Measurements from ENCODE around the gene HSD17B13.
"Not testable (repeated sequence)": the region's sequence is repeated elsewhere in the genome, so short reads cannot be mapped to it uniquely, and the experiment has no call there.

Gene HSD17B13, protein sequence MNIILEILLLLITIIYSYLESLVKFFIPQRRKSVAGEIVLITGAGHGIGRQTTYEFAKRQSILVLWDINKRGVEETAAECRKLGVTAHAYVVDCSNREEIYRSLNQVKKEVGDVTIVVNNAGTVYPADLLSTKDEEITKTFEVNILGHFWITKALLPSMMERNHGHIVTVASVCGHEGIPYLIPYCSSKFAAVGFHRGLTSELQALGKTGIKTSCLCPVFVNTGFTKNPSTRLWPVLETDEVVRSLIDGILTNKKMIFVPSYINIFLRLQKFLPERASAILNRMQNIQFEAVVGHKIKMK

DNA sequence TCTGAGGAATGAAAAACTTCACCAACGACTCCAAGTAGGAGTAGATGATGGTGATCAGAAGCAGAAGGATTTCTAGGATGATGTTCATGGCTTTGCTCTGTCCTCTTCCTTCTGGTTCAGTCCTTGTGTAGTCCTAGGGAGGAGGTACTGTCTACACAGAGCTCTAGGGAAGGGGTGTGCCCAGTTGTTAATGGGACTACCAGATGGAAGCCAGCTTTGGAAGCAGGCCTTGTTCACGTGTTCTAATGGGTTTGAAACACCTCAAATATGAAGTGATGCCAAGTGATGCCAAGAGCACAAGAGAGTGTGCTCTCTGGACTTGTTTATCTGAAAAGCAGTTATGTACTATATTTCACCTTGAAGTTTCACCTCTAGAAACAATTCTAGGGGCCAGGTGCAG, at the start of gene HSD17B13:
TSS of gene HSD17B13 (minus strand) at position 129 of the 400 bp plus-strand sequence. CDS start at position 88, 41 bp downstream.
- no peak for DNase-seq (ENCODE audit: low read depth in 2 of 3, low spot score in 2 of 3)

DNA sequence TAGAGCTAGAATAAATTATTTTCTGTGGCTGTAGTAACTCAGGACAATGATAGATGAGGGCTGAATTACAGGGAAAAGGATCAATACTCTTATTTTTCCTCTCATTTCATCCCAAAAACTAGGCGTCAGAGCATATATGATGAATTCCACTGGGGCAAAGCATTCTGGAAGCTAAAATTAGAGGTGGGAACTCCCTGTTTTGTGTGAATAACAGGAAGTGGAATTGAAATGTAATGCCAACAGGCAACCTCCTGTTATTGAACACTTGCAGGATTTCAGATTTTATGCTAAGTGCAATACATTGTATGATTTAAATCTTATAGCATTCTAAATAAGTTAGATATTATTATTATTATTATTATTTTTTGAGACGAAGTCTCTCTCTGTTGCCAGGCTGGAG, 47.4 kb upstream of the HSD17B13 start:
- DNase-seq (ENCODE audit: low read depth in 2 of 3, low spot score in 2 of 3): no peak

DNA sequence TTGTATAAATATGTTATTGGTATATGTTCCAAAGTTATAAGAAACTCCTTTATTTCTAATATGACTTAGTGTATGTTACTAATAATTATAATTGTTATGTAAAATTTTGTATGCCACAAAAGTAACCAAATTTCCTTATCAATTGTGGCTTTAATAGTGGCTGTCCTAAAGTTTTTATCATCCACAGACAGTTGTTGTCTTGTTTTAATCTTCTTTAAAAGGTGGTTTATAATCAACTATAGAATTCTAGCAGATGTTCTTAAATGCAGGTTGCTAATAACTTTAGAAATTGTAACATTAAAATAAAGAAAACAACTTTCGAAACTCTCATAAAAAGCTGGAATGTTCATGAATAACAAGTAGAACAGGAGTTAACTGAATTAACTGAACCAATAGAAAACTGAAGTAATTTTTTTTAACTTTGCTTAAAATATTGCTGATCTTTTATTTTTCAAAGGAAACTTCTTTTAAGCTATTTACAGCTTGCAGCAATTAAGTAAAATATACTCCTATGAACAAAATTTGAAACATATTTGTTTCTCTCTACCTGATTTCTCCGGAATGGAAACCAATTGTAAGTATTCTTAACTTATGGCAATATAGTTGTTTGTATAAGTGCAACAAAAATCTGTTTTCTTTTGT, 44.0 kb upstream of the HSD17B13 start:
- no peak for DNase-seq (ENCODE audit: low read depth in 2 of 3, low spot score in 2 of 3)

DNA sequence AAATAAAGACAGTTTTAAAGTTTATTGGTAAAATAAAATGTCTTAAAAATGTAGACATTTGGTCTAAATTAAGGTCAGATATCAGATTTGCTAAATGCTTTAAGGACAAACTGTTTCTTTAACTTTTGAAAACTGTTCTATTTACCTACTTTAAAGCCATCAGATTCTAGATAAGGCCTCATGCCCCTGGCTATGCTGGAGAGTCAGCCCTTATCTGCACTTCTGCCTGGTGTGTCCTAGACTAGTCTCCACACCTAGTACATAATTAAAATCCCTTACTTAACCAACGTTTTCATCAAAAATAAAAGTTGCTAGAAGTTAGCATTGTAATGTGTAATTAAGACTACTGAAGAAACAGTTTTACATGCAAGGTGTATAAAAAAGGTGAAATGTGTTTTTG, 42.7 kb upstream of the HSD17B13 start:
- DNase-seq (ENCODE audit: low read depth in 2 of 3, low spot score in 2 of 3): no peak

DNA sequence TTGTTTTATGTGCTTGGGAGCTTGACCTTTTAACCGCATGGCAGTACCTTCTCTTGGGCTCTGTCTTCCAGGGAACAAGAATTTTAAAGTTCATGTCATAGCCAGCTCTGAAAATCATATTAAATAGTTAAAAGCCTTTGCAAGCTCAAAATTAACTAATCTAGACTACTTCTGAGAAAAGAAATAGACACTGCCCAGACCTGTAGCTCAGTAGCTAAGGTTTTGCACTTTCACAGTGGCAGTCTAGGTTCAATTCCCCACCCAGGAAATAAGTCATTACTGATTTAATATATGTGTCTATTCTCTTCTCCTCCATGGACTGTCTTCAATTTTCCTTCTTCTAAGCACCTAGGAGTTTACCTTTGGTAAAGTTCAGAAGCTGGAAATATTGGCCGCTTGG, 40.9 kb upstream of the HSD17B13 start:
- DNase-seq (ENCODE audit: low read depth in 2 of 3, low spot score in 2 of 3): no peak

DNA sequence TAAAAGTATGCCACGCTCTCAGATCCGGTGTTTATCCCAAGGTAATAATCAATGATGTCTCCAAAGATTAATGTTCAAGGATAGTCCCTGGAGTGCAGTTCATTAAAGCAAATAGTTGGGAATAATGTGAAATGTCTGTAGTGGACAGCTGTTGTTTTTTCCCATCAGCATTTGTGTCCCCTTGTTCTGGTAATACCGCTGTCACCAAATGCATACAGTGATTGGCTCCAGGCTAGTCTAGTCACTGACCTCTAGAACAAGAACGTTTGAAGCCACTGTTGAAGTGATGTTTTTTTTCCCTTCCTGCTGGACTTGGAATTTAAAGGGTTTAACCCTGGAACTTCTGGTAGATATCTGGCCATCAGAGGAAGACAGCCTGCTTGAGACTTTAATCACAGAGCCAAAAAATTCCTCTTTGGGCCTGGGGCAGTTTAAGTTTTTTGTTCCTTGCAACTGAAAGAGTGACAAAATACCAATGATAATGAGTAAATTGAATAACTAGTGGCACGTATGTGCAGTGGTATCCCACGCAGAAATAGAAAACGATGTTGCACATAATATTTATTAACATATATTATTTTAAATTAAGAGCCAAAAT, 37.8 kb upstream of the HSD17B13 start:
- DNase-seq (ENCODE audit: low read depth in 2 of 3, low spot score in 2 of 3): no peak

DNA sequence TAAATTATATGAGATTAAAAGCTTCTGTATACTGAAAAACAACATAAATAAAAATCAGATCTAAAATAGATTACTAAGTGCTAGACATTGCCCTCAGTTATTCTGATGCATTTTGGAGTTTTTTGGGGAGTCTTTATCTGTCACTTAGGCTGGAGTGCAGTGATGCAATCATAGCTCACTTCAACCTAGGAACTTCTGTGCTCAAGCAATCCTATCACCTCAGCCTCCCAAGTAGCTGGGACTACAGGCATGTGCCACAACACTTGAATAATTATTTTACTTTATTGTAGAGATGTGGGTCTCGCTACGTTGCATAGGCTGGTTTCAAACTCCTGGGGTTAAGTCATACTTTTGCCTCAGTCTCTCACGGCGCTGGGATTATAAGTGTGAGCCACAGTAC, 36.6 kb upstream of the HSD17B13 start:
- no peak for DNase-seq (ENCODE audit: low read depth in 2 of 3, low spot score in 2 of 3)

DNA sequence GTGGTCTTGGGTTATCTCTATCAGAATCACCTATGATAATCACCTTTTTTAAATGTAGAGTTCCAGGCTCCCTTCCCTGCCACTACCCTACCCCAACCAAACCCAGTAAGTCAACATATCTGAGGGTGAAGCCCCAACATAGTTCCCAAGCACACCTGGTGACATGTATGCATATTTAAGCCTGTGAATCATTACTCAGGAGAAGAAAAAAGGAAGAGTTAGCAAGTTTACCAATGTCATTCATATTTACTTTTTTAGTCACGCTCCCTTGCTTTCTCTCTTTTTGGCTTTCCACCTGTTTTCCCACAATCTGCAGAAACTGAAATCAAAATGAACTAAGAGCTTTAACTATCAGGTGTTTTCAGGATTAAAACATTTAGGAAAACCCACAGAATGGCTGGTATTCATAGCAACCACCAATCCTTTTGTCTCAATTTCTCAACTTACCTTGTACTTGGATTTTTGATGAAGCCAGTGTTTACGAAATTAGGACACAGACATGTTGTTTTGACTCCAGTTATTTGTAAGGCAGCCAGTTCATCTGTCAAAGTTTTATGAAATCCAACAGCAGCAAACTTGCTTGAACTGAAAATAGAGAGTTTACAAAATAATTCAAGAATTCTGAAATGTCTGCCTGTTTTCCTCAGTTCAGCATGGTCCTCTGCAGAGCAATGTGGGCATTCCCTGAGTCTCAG, 34.3 kb upstream of the HSD17B13 start:
- DNase-seq (ENCODE audit: low read depth in 2 of 3, low spot score in 2 of 3): no peak

DNA sequence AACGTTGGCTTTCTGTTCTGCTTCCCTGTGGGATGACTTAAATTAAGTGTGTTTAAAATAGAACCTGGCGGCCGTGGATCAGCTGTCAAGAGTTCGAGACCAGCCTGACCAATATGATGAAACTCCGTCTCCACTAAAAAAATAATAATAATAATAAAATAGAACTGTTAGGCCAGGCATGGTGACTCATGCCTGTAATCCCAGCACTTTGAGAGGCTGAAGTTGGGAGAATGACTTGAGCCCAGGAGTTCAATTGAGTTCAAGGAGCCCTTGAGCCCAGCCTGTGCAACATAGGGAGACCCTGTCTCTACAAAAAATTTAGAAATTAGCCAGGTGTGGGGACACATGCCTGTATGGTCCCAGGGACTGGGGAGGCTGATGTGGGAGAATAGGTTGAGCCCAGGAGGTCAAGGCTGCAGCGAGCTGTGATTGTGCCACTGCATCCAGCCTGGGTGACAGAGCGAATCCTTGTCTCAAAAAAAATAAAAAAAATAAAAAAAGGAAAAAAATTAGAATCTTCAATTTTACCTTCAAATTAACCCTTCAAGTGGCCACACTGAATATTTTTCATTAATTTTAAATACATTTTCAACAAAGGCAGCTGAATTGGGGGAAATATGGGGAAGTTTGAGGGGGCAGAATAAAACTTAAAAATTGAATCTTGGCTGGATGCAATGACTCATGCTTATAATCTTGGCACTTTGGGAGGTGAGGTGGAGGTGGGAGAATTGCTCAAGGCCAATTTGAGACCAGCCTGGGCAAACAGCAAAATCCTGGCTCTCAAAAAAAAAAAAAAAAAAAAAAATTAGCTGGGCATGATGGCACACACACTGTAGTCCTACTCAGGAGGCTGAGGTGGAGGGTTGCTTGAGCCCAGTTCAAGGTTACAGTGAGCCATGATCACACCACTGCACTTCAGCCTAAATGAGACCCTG, 31.8 kb upstream of the HSD17B13 start:
- no peak for DNase-seq (ENCODE audit: low read depth in 2 of 3, low spot score in 2 of 3)

DNA sequence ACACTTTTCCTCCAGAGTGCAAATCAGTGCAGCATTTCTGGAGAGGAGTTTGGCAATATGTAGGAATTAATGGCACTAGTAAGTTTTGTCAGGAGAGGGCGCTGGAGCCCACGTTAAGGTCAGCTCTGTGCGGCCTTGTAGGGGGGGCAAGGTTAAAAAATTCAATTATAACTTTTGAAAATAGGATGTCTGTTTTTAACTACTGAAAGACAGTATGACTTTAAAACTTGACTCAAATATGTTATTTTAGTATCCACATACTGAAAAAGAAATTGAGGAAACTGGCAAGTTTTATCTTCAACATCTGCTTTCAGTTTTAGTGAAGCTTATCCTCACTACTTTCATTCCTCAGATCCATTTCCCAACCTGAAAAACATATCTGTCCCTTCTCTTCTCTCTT, 30.9 kb upstream of the HSD17B13 start:
- no peak for DNase-seq (ENCODE audit: low read depth in 2 of 3, low spot score in 2 of 3)

DNA sequence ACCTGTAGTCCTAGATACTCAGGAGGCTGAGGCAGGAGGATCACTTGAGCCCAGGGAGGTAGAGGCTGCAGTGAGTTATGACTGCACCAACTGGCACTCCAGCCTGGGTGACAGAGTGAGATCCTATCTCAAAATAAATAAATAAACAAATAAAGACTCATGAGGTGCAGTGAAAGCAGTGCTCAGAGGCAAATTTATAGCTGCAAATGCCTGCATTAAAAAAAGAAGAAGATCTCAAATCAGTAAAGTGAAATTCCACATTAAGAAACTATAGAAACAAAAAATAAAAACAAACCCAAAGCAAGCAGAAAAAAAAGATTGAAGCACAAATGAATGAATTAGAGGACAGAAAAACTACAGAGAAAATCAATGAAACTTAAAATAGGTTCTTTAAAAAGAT, 22.5 kb upstream of the HSD17B13 start:
- DNase-seq (ENCODE audit: low read depth in 2 of 3, low spot score in 2 of 3): no peak

DNA sequence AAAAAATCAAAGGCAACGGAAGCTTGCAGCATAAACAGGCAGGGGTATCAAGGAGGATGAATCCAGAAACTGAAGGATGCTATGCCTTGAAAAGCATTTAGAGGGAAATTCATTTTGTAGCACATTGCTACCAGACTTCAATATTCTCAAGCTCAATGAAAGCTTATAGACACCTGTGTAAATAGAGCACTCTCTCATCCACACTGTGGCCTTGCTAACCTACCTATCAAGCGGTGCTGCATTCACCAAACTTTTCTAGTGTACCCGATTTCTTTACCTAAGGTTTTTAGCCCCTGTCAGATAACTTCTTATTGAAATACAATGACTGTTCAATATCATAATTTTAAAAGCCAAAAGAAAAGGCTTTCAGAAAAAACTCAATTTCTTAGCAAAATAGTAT, 20.2 kb upstream of the HSD17B13 start:
- no peak for DNase-seq (ENCODE audit: low read depth in 2 of 3, low spot score in 2 of 3)

DNA sequence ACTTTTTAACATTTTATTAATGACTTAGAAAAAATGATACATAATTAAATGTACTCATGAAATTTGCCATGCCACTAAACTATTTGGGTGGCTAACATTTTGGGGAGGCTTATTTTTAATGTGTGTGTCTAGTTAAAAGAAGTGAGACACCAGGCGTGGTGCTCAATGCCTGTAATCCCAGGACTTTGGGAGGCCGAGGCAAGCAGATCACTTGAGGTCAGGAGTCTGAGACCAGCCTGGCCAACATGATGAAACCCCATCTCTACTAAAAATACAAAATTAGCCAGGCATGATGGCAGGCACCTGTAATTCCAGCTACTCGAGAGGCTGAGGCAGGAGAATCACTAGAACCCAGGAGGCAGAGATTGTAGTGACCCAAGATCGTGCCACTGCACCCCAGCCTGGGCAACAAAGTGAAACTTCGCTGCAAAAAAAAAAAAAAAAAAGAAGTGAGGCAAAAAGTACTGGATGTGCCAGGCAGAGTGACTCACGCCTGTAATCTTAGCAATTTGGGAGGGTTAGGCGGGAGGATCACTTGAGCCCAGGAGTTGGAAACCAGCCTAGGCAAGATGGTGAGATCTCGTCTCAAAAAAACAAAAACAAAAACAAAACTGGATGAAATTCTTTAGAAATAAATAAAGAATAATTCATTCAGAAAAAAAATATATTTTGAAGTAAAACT, 19.4 kb upstream of the HSD17B13 start:
- DNase-seq (ENCODE audit: low read depth in 2 of 3, low spot score in 2 of 3): not testable (repeated sequence)

DNA sequence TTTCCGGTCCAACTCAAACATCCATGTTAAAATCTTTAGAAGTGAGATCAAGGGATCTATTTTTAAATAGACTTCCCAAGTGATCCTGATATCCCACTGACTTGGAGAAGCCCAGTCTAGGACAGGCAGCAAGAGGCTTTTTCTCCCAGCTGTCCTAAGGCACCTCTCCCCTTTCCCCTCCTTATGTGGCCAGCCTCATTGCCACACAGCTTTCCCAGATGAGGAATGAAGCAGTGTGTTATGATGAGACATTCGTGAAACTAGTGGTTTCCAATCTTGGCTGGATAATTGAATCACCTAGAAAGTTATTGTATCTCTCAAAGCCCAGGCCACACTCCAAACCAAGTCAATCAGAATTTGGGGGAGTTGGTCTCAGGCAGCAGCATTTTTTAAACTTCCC, 16.8 kb upstream of the HSD17B13 start:
- no peak for DNase-seq (ENCODE audit: low read depth in 2 of 3, low spot score in 2 of 3)

DNA sequence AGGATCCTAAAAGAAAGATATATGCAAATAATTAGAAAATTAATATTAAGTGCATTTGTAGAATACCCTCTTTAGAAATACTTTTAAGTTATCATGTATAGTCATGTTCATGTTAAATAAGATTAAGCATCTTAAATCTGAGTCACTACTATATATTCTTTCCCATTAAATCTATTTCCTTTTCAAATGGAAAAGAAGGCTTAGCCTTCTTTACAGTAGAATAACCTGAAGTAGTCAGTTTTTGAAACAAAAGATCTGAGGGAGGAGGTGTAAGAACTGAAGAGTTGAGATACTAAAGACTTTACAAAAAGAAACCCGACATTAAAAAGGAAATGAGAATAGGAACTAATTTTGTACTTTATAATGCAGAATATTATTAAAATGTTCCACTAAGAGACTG, 14.7 kb upstream of the HSD17B13 start:
- DNase-seq (ENCODE audit: low read depth in 2 of 3, low spot score in 2 of 3): no peak

DNA sequence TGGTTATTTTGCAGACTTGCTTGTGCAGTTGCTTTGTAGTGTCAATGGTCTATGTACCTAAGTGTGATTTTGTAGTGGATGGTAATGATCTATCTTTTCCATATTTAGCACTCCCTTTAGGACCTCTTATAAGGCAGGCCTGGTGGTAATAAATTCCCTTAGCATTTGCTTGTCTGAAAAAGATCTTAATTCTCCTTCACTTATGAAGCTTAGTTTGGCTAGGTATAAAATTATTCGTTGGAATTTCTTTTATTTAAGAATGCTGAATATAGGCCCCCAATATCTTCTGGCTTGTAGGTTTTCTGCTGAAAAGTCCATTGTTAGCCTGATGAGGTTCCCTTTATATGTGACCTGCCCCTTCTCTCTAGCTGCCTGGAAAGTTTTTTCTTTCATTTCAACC, 10.6 kb upstream of the HSD17B13 start:
- DNase-seq (ENCODE audit: low read depth in 2 of 3, low spot score in 2 of 3): no peak

DNA sequence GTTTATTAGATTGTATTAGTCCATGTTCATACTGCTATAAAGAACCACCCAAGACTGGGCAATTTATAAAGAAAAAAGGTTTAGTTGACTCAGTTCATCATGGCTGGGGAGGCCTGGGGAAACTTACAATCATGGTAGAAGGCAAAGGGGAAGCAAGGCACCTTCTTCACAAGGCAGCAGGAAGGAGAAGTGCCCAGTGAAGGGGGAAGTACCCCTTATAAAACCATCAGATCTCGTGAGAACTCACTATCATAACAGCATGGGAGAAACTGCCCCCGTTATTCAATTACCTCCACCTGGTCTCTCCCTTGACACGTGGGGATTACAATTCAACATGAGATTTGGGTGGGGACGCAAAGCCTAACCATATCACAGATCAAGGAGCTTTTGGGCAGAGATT, 8.1 kb upstream of the HSD17B13 start:
- no peak for DNase-seq (ENCODE audit: low read depth in 2 of 3, low spot score in 2 of 3)

DNA sequence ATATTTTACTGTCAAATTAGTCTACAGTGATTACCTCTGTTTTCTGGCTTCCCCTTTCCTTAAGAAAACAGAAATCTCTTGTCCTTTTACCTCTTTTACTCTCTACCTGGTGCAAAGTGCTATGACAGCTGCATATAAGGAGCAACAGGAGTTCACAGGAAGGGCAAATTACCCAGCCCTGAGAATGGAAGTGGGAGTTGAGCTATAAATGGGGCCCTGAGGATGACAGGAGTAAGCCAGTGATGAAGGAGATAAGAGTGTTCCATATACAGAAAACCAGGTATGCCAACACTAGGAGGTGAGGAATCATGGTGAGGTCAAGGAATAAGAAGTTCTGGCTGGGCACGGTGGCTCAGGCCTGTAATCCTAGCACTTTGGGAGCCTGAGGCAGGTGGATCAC, 4.5 kb upstream of the HSD17B13 start:
- no peak for DNase-seq (ENCODE audit: low read depth in 2 of 3, low spot score in 2 of 3)

DNA sequence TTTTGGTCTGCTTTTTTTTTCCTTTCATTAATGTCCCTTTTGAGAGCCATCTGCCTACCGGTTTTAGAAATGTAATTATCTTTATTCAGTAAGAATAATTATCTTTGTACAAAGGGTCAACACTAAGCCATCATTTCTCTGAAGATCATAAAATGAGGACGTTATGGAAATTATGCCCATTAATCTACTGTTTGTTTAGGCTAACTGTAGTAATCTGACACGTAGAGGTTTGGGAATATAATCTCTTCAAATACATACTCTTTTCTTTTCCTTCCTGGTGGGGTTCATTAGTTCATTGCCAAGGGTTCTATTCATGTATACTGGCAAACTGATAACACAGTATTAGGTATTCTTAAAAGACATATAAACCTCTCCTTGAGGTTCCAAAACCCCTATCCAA, 3.8 kb upstream of the HSD17B13 start:
- no peak for DNase-seq (ENCODE audit: low read depth in 2 of 3, low spot score in 2 of 3)

DNA sequence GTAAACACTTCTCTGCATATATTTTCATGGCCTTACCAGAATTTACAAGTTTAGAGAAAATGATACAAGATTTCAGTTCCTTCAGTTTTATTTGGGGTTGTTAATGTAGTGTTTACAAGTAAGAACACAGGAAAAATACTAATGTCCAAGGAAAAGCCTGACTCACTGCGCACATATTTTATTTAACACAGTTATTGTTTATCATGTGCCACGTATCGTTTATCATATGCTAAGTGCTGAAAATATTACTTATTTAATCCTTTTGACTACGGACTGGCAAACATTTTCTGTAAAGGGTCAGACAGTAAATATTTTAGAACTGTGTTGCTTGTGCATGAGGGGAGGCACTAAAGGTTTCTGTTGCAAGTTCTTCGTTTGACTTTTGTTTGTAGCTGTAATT, 794 bp downstream of the HSD17B13 start:
- DNase-seq (ENCODE audit: low read depth in 2 of 3, low spot score in 2 of 3): no peak
